DOHH2 (cell line): ENCODE measurements around the gene GRIK2.

Experiments used
- H3F3A ChIP-seq: fragments of 200-600 bp; sonication (generic), shearing (Covaris generic); 2 replicates; pipeline ENCODE4 v1.6.0; 2016; ENCODE audit warnings: antibody characterized with exemption, mild to moderate bottlenecking; ENCODE audit not compliant: control insufficient read depth, insufficient read depth
- H3K27ac ChIP-seq: fragments of 200-600 bp; sonication (generic); 2 replicates; pipeline ENCODE4 v1.5.1; 2014; ENCODE audit warnings: low read depth, mild to moderate bottlenecking, low read length, moderate library complexity
- H3K27me3 ChIP-seq: fragments of 200-600 bp; sonication (generic); 2 replicates; pipeline ENCODE4 v1.6.1; 2014; ENCODE audit warnings: mild to moderate bottlenecking, low read length, mixed read lengths; ENCODE audit not compliant: control insufficient read depth
- H3K36me3 ChIP-seq: fragments of 200-600 bp; sonication (generic); 2 replicates; pipeline ENCODE4 v1.6.1; 2014; ENCODE audit warnings: mild to moderate bottlenecking, low read length, moderate library complexity, mixed read lengths; ENCODE audit not compliant: control insufficient read depth
- H3K4me1 ChIP-seq: fragments of 200-600 bp; sonication (generic); 2 replicates; pipeline ENCODE4 v1.6.1; 2014; ENCODE audit warnings: mild to moderate bottlenecking, low read length, mixed read lengths; ENCODE audit not compliant: control insufficient read depth
- H3K4me2 ChIP-seq: fragments of 200-600 bp; sonication (generic); 2 replicates; pipeline ENCODE4 v1.6.0; 2014; ENCODE audit warnings: mild to moderate bottlenecking, low read length, moderate library complexity
- H3K4me3 ChIP-seq: fragments of 200-600 bp; sonication (generic); 2 replicates; pipeline ENCODE4 v1.5.1; 2014; ENCODE audit warnings: mild to moderate bottlenecking, low read length, mixed read lengths
- H3K79me2 ChIP-seq: fragments of 200-600 bp; sonication (generic); 2 replicates; pipeline ENCODE4 v1.6.1; 2014; ENCODE audit warnings: mild to moderate bottlenecking, low read length, mixed read lengths; ENCODE audit not compliant: control insufficient read depth
- H3K9me2 ChIP-seq: fragments of 200-600 bp; sonication (generic); replicated peaks from 2 replicates; pipeline ENCODE4 v1.6.1; 2014; ENCODE audit warnings: mild to moderate bottlenecking, low read length, mixed read lengths; ENCODE audit not compliant: control insufficient read depth
- H3K9me3 ChIP-seq: fragments of 200-600 bp; sonication (generic); 2 replicates; pipeline ENCODE4 v1.6.1; 2014; ENCODE audit warnings: antibody characterized with exemption, low read length, mixed read lengths; ENCODE audit not compliant: control insufficient read depth, insufficient read depth
- H4K20me1 ChIP-seq: fragments of 200-600 bp; sonication (generic); 2 replicates; pipeline ENCODE4 v1.6.0; 2014; ENCODE audit warnings: low read depth, mild to moderate bottlenecking, antibody characterized with exemption, low read length, moderate library complexity; ENCODE audit not compliant: control insufficient read depth, insufficient read depth
- EZH2phosphoT487 ChIP-seq: fragments of 200-600 bp; sonication (generic); IDR thresholded peaks from 2 replicates; pipeline ENCODE4 v1.6.1; 2017; ENCODE audit warnings: borderline replicate concordance, mild to moderate bottlenecking, antibody characterized with exemption, low read length, moderate library complexity, mixed read lengths
- TF ChIP-seq, protein P1 (sequence below): fragments of 200-600 bp; sonication (generic); IDR thresholded peaks from one replicate; pipeline ENCODE4 v1.5.1; 2014; ENCODE audit warnings: antibody characterized with exemption, mild to moderate bottlenecking, low read depth, low read length; ENCODE audit not compliant: poor library complexity, severe bottlenecking

The GRIK2 gene

DNA sequence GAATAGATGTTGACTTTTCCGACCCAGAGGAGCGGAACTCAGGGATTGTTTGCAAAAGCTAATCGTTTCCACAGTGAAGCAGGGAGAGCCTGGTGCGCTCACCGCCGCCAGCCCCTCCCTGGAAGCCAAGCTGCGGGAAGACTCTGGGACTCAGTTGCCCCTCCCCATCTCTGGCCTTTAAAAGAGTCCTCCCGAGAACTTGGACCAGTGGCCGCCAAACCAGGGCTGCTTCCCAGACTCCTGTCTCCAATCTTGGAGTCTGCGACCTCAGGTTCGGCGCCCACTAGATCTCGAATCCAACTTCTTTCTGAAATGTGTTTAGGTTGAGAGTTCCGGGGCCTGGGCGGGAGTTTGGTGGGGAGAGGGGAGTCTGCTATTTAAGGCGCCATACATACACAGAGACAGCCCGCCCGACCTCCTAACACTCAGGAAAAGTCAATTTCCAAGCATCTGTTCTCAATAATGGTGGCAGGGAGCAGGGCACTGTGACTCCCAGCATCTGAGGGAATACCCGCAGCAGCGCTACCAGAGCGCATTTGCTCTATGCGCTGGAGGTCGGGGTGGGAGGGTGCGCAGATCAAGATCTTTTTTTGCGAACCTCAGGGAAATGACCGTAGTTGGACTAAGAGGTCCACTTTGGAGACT is 800 bp upstream of the GRIK2 start:
- Histone ChIP-seq H3K4me3 (no peak overlapping the region), H3K4me2 (no peak overlapping the region), H3K9me3 (no peaks in the 10 kb centered on the region; the same call in 1 of the 2 replicates)

DNA sequence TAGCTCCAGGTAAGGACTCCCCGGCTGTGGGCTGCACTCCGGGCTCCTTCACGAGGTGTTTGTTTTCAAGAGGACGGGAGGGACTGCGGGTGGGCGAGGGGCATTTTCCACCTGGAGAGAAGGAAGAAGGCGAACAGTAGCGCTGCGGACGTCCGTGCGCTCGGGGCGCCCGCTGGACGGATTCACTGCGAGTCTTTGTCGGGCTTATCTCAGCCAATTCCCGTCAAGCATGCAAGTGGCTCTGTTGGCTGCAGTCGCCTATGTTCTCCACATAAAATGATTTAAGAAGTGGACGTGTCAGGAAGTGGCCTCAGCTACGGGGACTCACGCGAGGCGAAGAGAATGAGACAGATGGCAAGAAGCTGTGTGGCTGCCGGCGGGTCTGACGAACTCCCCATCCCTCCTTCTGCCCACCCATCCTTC is 332 bp downstream of the GRIK2 start:
- Histone ChIP-seq H3F3A (no peaks in the 10 kb centered on the region), H3K79me2 (no peaks in the 10 kb centered on the region), H3K36me3 (no peaks in the 10 kb centered on the region), H4K20me1 (no peaks in the 10 kb centered on the region), H3K27me3 (no peaks in the 10 kb centered on the region), H3K9me2 (no peaks in the 10 kb centered on the region), H3K9me3 (no peaks in the 10 kb centered on the region; the same call in 1 of the 2 replicates), H3K4me2 (no peak overlapping the region), H3K4me1 (no peaks in the 10 kb centered on the region), H3K4me3 (no peak overlapping the region), H3K27ac (no peak overlapping the region)
- TF ChIP-seq, protein P1, sequence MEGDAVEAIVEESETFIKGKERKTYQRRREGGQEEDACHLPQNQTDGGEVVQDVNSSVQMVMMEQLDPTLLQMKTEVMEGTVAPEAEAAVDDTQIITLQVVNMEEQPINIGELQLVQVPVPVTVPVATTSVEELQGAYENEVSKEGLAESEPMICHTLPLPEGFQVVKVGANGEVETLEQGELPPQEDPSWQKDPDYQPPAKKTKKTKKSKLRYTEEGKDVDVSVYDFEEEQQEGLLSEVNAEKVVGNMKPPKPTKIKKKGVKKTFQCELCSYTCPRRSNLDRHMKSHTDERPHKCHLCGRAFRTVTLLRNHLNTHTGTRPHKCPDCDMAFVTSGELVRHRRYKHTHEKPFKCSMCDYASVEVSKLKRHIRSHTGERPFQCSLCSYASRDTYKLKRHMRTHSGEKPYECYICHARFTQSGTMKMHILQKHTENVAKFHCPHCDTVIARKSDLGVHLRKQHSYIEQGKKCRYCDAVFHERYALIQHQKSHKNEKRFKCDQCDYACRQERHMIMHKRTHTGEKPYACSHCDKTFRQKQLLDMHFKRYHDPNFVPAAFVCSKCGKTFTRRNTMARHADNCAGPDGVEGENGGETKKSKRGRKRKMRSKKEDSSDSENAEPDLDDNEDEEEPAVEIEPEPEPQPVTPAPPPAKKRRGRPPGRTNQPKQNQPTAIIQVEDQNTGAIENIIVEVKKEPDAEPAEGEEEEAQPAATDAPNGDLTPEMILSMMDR, result no peak
- no peak for TF ChIP-seq EZH2phosphoT487

More for the DNA sequence above, 800 bp upstream of the GRIK2 start:
- H3K36me3 ChIP-seq, result no peaks in the 10 kb centered on the region
- TF ChIP-seq, protein P1, result no peak
- TF ChIP-seq EZH2phosphoT487, result no peak
- no peaks in the 10 kb centered on the region for H3K4me1 ChIP-seq
- H3K27me3 ChIP-seq, result no peaks in the 10 kb centered on the region
- H3F3A ChIP-seq, result no peaks in the 10 kb centered on the region
- no peaks in the 10 kb centered on the region for H4K20me1 ChIP-seq
- no peaks in the 10 kb centered on the region for H3K9me2 ChIP-seq
- H3K27ac ChIP-seq, result no peak overlapping the region
- H3K79me2 ChIP-seq, result no peaks in the 10 kb centered on the region

DNA sequence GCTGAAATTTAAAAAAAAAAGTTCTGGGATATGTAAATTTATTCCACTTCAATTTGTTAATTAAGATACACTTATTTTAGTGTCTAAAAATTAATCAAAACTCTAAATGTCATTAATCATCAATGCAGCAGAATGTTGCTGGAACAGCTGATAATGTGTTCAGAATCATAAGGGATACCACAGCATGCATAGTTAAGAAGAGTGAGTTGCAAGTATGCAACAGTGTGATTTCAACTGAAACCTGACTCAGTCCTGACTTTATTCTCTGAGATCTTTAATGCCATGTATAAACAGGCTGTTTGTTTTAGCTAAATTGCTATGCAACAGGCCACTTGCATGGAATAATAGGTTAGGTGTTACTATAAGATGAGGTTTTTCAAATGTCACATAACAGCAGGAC is 1.4 kb downstream of the GRIK2 start:
- no peaks in the 10 kb centered on the region for H3K4me1 ChIP-seq
- H3K9me3 ChIP-seq, result no peaks in the 10 kb centered on the region; the same call in 1 of the 2 replicates
- H3K9me2 ChIP-seq, result no peaks in the 10 kb centered on the region
- no peaks in the 10 kb centered on the region for H3K36me3 ChIP-seq
- no peak overlapping the region for H3K4me3 ChIP-seq
- TF ChIP-seq, protein P1, result no peak
- TF ChIP-seq EZH2phosphoT487, result no peak
- H3K27me3 ChIP-seq, result no peaks in the 10 kb centered on the region
- no peak overlapping the region for H3K27ac ChIP-seq
- H3F3A ChIP-seq, result no peaks in the 10 kb centered on the region
- no peaks in the 10 kb centered on the region for H3K79me2 ChIP-seq
- no peaks in the 10 kb centered on the region for H4K20me1 ChIP-seq
- H3K4me2 ChIP-seq, result no peak overlapping the region
